Smooth muscle cell (in vitro differentiated cells): ENCODE measurements around the gene RNF183. TPM values are rescaled to one million over a fixed set of nuclear protein-coding genes. Genes with fewer than 3 reads are reported as not detected.

Source experiments
- DNase-seq: peaks from one replicate; lab custom pipeline; 2025; ENCODE audit not compliant: unreplicated experiment; lab: John Stamatoyannopoulos, UW
- H2AFZ ChIP-seq: fragments of 200-600 bp; sonication (generic); 2 replicates; pipeline ENCODE4 v1.6.0; 2016; ENCODE audit warnings: antibody characterized with exemption, low read depth, mild to moderate bottlenecking
- H3F3A ChIP-seq: fragments of 200-600 bp; sonication (generic); 2 replicates; pipeline ENCODE4 v1.6.0; 2017; ENCODE audit warnings: antibody characterized with exemption, low read depth
- H3K27ac ChIP-seq: fragments of 200-600 bp; sonication (generic); 2 replicates; pipeline ENCODE4 v1.5.1; 2016; ENCODE audit warnings: low read depth, mild to moderate bottlenecking
- H3K27me3 ChIP-seq: fragments of 200-600 bp; sonication (generic); 2 replicates; pipeline ENCODE4 v1.6.1; 2016; ENCODE audit warnings: low read depth, mild to moderate bottlenecking
- H3K36me3 ChIP-seq: fragments of 200-600 bp; sonication (generic); 2 replicates; pipeline ENCODE4 v1.5.1; 2016; ENCODE audit warnings: low read depth
- H3K4me1 ChIP-seq: fragments of 200-600 bp; sonication (generic); 2 replicates; pipeline ENCODE4 v1.5.1; 2016; ENCODE audit warnings: low read depth
- H3K4me2 ChIP-seq: fragments of 200-600 bp; sonication (generic); 2 replicates; pipeline ENCODE4 v1.6.0; 2016; ENCODE audit warnings: mild to moderate bottlenecking
- H3K4me3 ChIP-seq: fragments of 200-600 bp; sonication (generic); 2 replicates; pipeline ENCODE4 v1.5.1; 2016; ENCODE audit warnings: mild to moderate bottlenecking
- H3K79me2 ChIP-seq: fragments of 200-600 bp; sonication (generic); 2 replicates; pipeline ENCODE4 v1.6.0; 2016; ENCODE audit warnings: low read depth, mild to moderate bottlenecking
- H3K9ac ChIP-seq: fragments of 200-600 bp; sonication (generic); 2 replicates; pipeline ENCODE4 v1.6.0; 2016; ENCODE audit warnings: low read depth
- H3K9me3 ChIP-seq: fragments of 200-600 bp; sonication (generic); replicated peaks from 2 replicates; pipeline ENCODE4 v1.5.1; 2016; ENCODE audit warnings: low read depth
- H4K20me1 ChIP-seq: fragments of 200-600 bp; sonication (generic); 2 replicates; pipeline ENCODE4 v1.6.0; 2016; ENCODE audit warnings: low read depth
- WGBS: methylation state at CpG from one replicate; pipeline ENCODE4 v1.1.7; 2016; ENCODE audit warnings: low lambda C conversion rate; 5-methylcytosine and 5-hydroxymethylcytosine counted together
- polyA plus RNA-seq: library from polyadenylated mRNA; unstranded; fragments of >200 nt; fragmentation: Nextera tagmentation; extraction: Ambion mirVana; gene quantifications from 2 replicates; pipeline ENCODE4 v1.2.1, GENCODE V29; 2016
- total RNA-seq: library from RNA; depleted of rRNA; stranded (reverse); fragments of >200 nt; gene quantifications from 2 replicates; pipeline ENCODE4 v1.2.3, GENCODE V29; 2014
- TF ChIP-seq, protein P1 (sequence below): fragments of 200-600 bp; sonication (generic); IDR thresholded peaks from 2 replicates; pipeline ENCODE4 v1.5.1; 2017; ENCODE audit warnings: borderline replicate concordance, mild to moderate bottlenecking, antibody characterized with exemption; ENCODE audit not compliant: insufficient read depth, poor library complexity, severe bottlenecking

RNF183 gene
- total and polyA plus RNA-seq, 2 experiments from 2014 or later = 0.66 to 2.3 TPM

DNA sequence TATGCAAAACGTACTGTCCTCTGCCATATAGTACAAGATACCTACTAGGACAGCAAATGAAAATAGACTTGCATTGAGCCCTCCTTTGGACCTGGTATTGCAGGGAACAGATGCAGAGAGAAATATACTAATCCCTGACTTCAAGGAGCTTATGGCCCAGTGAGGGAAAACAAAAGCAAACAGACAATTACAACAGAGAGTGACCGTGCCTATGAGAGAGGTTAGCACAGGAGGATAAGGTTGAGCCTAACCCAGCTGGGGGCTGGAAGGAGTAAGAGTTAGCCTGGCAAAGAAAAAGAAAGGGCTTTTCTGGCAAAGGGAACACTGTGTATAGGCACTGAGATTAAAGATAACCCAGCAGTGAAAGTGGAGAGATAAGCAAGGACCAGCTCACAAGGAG lies 33.3 kb downstream of the RNF183 start:
- Histone ChIP-seq H3K4me3 (no peak overlapping the region), H3F3A (no peaks in the 10 kb centered on the region), H3K9me3 (no peaks in the 10 kb centered on the region), H2AFZ (no peak overlapping the region), H3K36me3 (peaks cover 12% of the 10 kb centered on the region), H4K20me1 (peaks cover 6% of the 10 kb centered on the region), H3K79me2 (peaks cover 13% of the 10 kb centered on the region), H3K4me1 (peaks cover 4% of the 10 kb centered on the region), H3K27ac (no peak overlapping the region), H3K27me3 (no peaks in the 10 kb centered on the region), H3K4me2 (no peak overlapping the region), H3K9ac (no peak overlapping the region)
- 95% methylated on average over 2 of the region's 2 CpGs for WGBS
- no peak for DNase-seq
- TF ChIP-seq, protein P1, sequence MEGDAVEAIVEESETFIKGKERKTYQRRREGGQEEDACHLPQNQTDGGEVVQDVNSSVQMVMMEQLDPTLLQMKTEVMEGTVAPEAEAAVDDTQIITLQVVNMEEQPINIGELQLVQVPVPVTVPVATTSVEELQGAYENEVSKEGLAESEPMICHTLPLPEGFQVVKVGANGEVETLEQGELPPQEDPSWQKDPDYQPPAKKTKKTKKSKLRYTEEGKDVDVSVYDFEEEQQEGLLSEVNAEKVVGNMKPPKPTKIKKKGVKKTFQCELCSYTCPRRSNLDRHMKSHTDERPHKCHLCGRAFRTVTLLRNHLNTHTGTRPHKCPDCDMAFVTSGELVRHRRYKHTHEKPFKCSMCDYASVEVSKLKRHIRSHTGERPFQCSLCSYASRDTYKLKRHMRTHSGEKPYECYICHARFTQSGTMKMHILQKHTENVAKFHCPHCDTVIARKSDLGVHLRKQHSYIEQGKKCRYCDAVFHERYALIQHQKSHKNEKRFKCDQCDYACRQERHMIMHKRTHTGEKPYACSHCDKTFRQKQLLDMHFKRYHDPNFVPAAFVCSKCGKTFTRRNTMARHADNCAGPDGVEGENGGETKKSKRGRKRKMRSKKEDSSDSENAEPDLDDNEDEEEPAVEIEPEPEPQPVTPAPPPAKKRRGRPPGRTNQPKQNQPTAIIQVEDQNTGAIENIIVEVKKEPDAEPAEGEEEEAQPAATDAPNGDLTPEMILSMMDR = no peak

- no peaks in the 10 kb centered on the region for H3K9me3 ChIP-seq
- no peak overlapping the region for H2AFZ ChIP-seq
- no peak overlapping the region for H3K4me3 ChIP-seq
- peaks cover 12% of the 10 kb centered on the region for H3K36me3 ChIP-seq
- no peak for DNase-seq
- H4K20me1 ChIP-seq = peaks cover 6% of the 10 kb centered on the region
- H3K79me2 ChIP-seq = peaks cover 13% of the 10 kb centered on the region
- H3K27me3 ChIP-seq = no peaks in the 10 kb centered on the region
- peaks cover 4% of the 10 kb centered on the region for H3K4me1 ChIP-seq
- WGBS = 95% methylated on average over 2 of the region's 2 CpGs
- H3K9ac ChIP-seq = no peak overlapping the region
- no peaks in the 10 kb centered on the region for H3F3A ChIP-seq
- no peak overlapping the region for H3K27ac ChIP-seq
- TF ChIP-seq, protein P1 = no peak
- H3K4me2 ChIP-seq = no peak overlapping the region
Observed at GRCh38 chr9:113269355-113269754, 33.8 kb downstream of the RNF183 start.

DNA sequence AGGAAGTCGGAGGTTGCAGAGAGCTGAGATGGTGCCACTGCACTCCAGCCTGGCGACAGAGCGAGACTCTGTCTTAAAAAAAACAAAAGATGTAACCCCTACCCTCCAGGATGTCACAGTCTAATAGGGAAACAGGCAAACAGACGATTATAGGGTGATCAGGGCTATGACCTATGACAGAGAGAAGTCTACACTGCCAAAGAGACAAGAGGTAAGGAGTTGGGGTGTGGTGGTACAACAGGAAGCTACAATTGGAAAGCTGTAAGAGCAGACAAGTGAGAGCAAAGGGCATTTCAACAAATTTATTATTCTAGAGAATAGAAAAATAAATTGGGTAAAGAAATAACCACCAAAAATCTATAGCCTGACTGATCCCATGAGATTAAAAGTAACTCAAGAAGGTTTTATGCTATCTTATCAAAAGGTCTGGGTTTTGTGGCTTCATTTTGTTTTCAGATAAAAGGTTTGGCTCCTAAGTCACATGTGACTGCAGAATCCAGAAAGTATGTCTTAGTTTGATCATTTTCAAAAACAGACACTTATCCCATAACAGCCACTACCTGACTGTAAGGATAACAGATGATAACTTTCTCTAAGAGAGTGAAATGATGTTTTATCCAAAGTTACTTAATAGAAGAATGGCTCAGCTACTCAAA lies 35.1 kb downstream of the RNF183 start:
- peaks cover 11% of the 10 kb centered on the region for H3K36me3 ChIP-seq

More for the DNA sequence above, 35.1 kb downstream of the RNF183 start:
- TF ChIP-seq, protein P1 = no peak
- no peak overlapping the region for H3K4me3 ChIP-seq
- H3K9me3 ChIP-seq = no peaks in the 10 kb centered on the region
- no peaks in the 10 kb centered on the region for H4K20me1 ChIP-seq
- H3K27ac ChIP-seq = no peak overlapping the region
- no peak overlapping the region for H2AFZ ChIP-seq
- H3K79me2 ChIP-seq = no peaks in the 10 kb centered on the region
- H3K4me2 ChIP-seq = no peak overlapping the region
- H3F3A ChIP-seq = no peaks in the 10 kb centered on the region
- H3K4me1 ChIP-seq = no peaks in the 10 kb centered on the region
- 100% methylated on average over 4 of the region's 4 CpGs for WGBS
- no peaks in the 10 kb centered on the region for H3K27me3 ChIP-seq
- no peak overlapping the region for H3K9ac ChIP-seq
- DNase-seq = no peak
